ENCODE results near the gene GATAD2A. TPM values are rescaled to one million over a fixed set of nuclear protein-coding genes. Genes with fewer than 3 reads are reported as not detected.

GATAD2A gene
- total RNA-seq, 1 experiment from 2014 or later: 189 TPM

DNA sequence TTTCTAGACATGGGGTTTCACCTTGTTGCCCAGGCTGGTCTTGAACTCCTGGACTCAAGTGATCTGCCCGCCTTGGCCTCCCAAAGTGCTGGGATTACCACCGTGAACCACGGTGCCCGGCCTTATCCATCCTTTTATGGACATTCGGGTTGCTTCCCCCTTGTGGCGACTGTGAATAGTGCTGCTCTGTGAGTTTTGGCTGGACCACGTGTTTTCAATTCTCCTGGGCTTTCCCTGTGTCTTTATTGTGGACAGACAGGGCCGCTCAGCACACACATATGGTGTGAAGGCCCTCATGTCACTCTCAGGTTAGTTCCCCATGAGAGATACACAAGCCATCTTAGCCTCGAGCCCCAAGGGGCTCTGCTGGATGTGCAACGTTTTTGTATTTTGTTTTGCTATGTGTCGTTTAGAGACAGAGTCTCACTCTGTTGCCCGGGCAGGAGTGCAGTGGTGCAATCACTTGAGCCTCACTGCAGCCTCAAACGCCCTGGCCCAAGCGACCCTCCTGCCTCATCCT is 44.3 kb upstream of the GATAD2A start:
- Histone ChIP-seq H3K14ac (ENCODE audit: insufficient read depth, low read length) (peak overlapping the region; percentile 73; the same call in 1 of the 2 replicates), H2AFZ (ENCODE audit: low read length) (no peak overlapping the region), H3K79me2 (ENCODE audit: insufficient read depth, low read length) (no peaks in the 10 kb centered on the region), H2BK12ac (ENCODE audit: insufficient read length, low read depth, low read length) (no peak overlapping the region), H4K91ac (ENCODE audit: insufficient read length, low read depth, low read length) (no peak overlapping the region), H3K23me2 (ENCODE audit: insufficient read length, low read depth, low read length, poor library complexity, severe bottlenecking) (no peaks in the 10 kb centered on the region), H4K8ac (replicated peaks; ENCODE audit: insufficient read length, low read depth, low read length) (no peak overlapping the region), H3K18ac (ENCODE audit: insufficient read length, low read depth, low read length) (peak overlapping the region; percentile 84), H2BK15ac (ENCODE audit: low read depth, low read length) (no peak overlapping the region), H4K20me1 (ENCODE audit: control insufficient read depth, insufficient read depth, insufficient read length) (no peaks in the 10 kb centered on the region), H3K27ac (ENCODE audit: insufficient read length, low read depth, low read length) (no peak overlapping the region), H3K79me1 (ENCODE audit: insufficient read depth, low read depth, low read length, poor library complexity, severe bottlenecking) (no peaks in the 10 kb centered on the region), H4K5ac (ENCODE audit: insufficient read length, low read depth, low read length) (no peak overlapping the region), H2BK20ac (ENCODE audit: low read depth, low read length, poor library complexity, severe bottlenecking) (no peak overlapping the region), H2BK120ac (ENCODE audit: low read depth, low read length, poor library complexity, severe bottlenecking) (no peak overlapping the region), H3K27me3 (ENCODE audit: insufficient read depth, low read length) (no peaks in the 10 kb centered on the region), H3K23ac (ENCODE audit: insufficient read length, low read depth, low read length) (no peak overlapping the region), H3K56ac (ENCODE audit: insufficient read length, low read depth, low read length) (no peak overlapping the region), H2BK5ac (ENCODE audit: insufficient read length, low read length) (no peak overlapping the region), H3K9ac (ENCODE audit: extremely low read depth, insufficient read length, low read length) (no peak overlapping the region), H3T11ph (ENCODE audit: low read length) (no peak overlapping the region), H3K4me1 (ENCODE audit: insufficient read depth, low read length) (no peaks in the 10 kb centered on the region; the same call in 1 of the 2 replicates), H3K4ac (ENCODE audit: low read depth, low read length) (no peak overlapping the region), H3K9me3 (ENCODE audit: control insufficient read depth, low read depth, low read length) (no peaks in the 10 kb centered on the region), H2AK5ac (ENCODE audit: insufficient read length, low read length) (no peak overlapping the region), H3K4me2 (ENCODE audit: insufficient read depth, insufficient read length, low read length) (no peak overlapping the region)
- Mint-ChIP-seq H3K4me3 (peak overlapping the region in 1 of 2 experiments; percentile 38; a peak in 2 of 5 replicates), H3K9me3 (no peaks in the 10 kb centered on the region), H3K27ac (no peak overlapping the region), H3K27me3 (ENCODE audit: low read depth) (no peaks in the 10 kb centered on the region; the same call in none of the 2 replicates), H3K4me1 (peaks cover 6 to 8% of the 10 kb centered on the region in 2 experiments), H3K36me3 (ENCODE audit: insufficient read depth in 1 of 3, low read depth in 3 of 3) (peaks cover 2 to 3% (median 3%) of the 10 kb centered on the region in 3 experiments; a peak in 5 of 7 replicates)
- TF ChIP-seq, protein P1, sequence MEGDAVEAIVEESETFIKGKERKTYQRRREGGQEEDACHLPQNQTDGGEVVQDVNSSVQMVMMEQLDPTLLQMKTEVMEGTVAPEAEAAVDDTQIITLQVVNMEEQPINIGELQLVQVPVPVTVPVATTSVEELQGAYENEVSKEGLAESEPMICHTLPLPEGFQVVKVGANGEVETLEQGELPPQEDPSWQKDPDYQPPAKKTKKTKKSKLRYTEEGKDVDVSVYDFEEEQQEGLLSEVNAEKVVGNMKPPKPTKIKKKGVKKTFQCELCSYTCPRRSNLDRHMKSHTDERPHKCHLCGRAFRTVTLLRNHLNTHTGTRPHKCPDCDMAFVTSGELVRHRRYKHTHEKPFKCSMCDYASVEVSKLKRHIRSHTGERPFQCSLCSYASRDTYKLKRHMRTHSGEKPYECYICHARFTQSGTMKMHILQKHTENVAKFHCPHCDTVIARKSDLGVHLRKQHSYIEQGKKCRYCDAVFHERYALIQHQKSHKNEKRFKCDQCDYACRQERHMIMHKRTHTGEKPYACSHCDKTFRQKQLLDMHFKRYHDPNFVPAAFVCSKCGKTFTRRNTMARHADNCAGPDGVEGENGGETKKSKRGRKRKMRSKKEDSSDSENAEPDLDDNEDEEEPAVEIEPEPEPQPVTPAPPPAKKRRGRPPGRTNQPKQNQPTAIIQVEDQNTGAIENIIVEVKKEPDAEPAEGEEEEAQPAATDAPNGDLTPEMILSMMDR (conservative IDR thresholded peaks at IDR 0.05): peak; percentile 84
- DNase-seq: peak; percentile 85
- WGBS (ENCODE audit: extremely low coverage, insufficient read length, low lambda C conversion rate): no CpG with 5 or more reads among the region's 14 CpGs
